T-helper 22 cell (primary cell): ENCODE data around the gene RHAG.

Experiments used
- DNase-seq: peaks from one replicate; pipeline ENCODE4 v3.0.0-alpha.2; 2020; ENCODE audit warnings: low read depth

RHAG gene

GRCh38 chr6:49564552-49564951 lies 72.1 kb downstream of the RHAG start:
- DNase-seq: no peak

- no peak for DNase-seq
These were observed 73.4 kb downstream of the RHAG start for GRCh38 chr6:49563006-49563886.

DNA sequence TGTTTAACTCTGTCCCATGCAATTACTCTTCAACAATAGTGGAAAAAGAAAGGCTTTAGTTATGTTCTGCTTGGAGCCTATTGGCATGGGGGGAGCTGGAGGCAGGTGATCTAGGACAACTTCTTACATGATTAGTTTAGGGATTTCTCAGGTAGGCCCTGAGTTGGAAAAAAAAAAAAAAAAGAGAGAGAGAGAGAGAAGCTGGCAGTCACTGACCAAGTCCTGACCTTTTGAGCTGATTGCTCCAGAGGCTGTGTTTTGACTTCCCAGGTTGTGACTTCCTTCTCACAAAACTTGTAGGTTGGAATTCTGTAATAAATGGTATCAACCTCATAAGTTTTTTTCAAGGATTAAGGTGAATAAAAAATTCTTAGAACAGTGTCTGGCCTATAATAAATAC lies 78.4 kb downstream of the RHAG start:
- DNase-seq: no peak

DNA sequence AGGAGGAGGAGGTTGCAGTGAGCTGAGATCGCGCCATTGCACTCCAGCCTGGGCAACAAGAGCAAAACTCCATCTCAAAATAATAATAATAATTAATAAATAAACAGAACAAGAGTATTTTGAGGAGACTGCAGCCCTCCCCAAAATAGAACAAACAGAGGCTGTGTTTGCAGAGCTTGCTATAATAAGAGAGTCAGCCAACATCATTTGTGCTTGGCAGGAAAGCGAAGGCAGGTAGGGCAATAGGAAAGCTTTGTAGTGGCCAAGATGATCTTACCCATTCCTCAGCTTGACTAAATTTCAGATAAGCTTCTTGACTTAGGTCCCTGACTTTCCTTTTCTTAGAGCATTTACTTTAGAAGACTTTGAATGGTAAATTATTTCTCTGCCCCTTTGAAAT lies 79.5 kb downstream of the RHAG start:
- no peak for DNase-seq

GRCh38 chr6:49556429-49556837 lies 80.2 kb downstream of the RHAG start:
- DNase-seq: no peak

- no peak for DNase-seq
These were observed 80.7 kb downstream of the RHAG start for GRCh38 chr6:49555951-49556350.
